OCI-LY3 (cell line): ENCODE data around the gene CIITA.
"Not testable (repeated sequence)": the region's sequence is repeated elsewhere in the genome, so short reads cannot be mapped to it uniquely, and the experiment has no call there.

Experiments used
- H2AFZ ChIP-seq: fragments of 200-600, 300-600 bp; shearing (Covaris generic); 2 replicates; pipeline ENCODE4 v1.6.0; 2014; ENCODE audit warnings: antibody characterized with exemption, low read depth, low read length
- H3K27ac ChIP-seq: fragments of 200-600, 300-600 bp; sonication (generic); 2 replicates; pipeline ENCODE4 v1.5.1; 2014; ENCODE audit warnings: mild to moderate bottlenecking, low read length, moderate library complexity, mixed read lengths
- H3K27me3 ChIP-seq: fragments of 200-600, 300-600 bp; sonication (generic); 2 replicates; pipeline ENCODE4 v1.6.1; 2014; ENCODE audit warnings: low read depth, low read length, mixed read lengths
- H3K36me3 ChIP-seq: fragments of 200-600, 300-600 bp; sonication (generic); replicated peaks from 2 replicates; pipeline ENCODE3; 2014; ENCODE audit warnings: low read depth, low read length, mixed read lengths
- H3K4me1 ChIP-seq: fragments of 300-600, 200-600 bp; sonication (generic); 2 replicates; pipeline ENCODE4 v1.6.1; 2014; ENCODE audit warnings: low read length, mixed read lengths
- H3K4me2 ChIP-seq: fragments of 200-600, 300-600 bp; sonication (generic); 2 replicates; pipeline ENCODE4 v1.6.1; 2014; ENCODE audit warnings: low read length, mixed read lengths
- H3K4me3 ChIP-seq: fragments of 300-600, 200-600 bp; sonication (generic); 2 replicates; pipeline ENCODE4 v1.5.1; 2014; ENCODE audit warnings: antibody characterized with exemption, mild to moderate bottlenecking, low read length, moderate library complexity
- H3K79me2 ChIP-seq: fragments of 300-600, 200-600 bp; shearing (Covaris generic); 2 replicates; pipeline ENCODE4 v1.6.1; 2014; ENCODE audit warnings: mild to moderate bottlenecking, low read length, mixed read lengths
- H3K9ac ChIP-seq: fragments of 300-600, 200-600 bp; shearing (Covaris generic); 2 replicates; pipeline ENCODE4 v1.6.0; 2014; ENCODE audit warnings: mild to moderate bottlenecking, low read length, moderate library complexity
- H3K9me3 ChIP-seq: fragments of 200-600, 300-600 bp; shearing (Covaris generic); 2 replicates; pipeline ENCODE4 v1.6.1; 2014; ENCODE audit warnings: low read length, mixed read lengths; ENCODE audit not compliant: insufficient read depth
- H4K20me1 ChIP-seq: fragments of 200-600, 300-600 bp; sonication (generic); 2 replicates; pipeline ENCODE4 v1.6.1; 2016; ENCODE audit warnings: low read length, mixed read lengths; ENCODE audit not compliant: insufficient read depth
- CTCF ChIP-seq: fragments of 200-600, 300-600 bp; sonication (generic); IDR thresholded peaks from 2 replicates; pipeline ENCODE4 v1.5.1; 2014; ENCODE audit warnings: antibody characterized with exemption, low read length, low read depth
- EZH2phosphoT487 ChIP-seq: fragments of 200-600 bp; shearing (Covaris generic); IDR thresholded peaks from 2 replicates; pipeline ENCODE4 v1.6.1; 2018; ENCODE audit warnings: antibody characterized with exemption, mixed run types, low read depth

CIITA gene

GRCh38 chr16:10964891-10965326, 87.9 kb downstream of the CIITA start:
- Histone ChIP-seq H3K9me3 (peaks cover 3% of the 10 kb centered on the region; the same call in 1 of the 2 replicates), H3K79me2 (no peaks in the 10 kb centered on the region), H3K27me3 (no peaks in the 10 kb centered on the region), H2AFZ (no peak overlapping the region), H3K4me1 (peaks cover 36% of the 10 kb centered on the region), H3K36me3 (peaks cover 12% of the 10 kb centered on the region), H4K20me1 (no peaks in the 10 kb centered on the region), H3K27ac (peak overlapping the region; percentile 78), H3K4me3 (peak overlapping the region; percentile 58), H3K4me2 (peak overlapping the region; percentile 82), H3K9ac (peak overlapping the region; percentile 22)
- TF ChIP-seq EZH2phosphoT487 (no peak), CTCF (no peak)

- Histone ChIP-seq H3K9ac (peak overlapping the region; percentile 28), H3K36me3 (peaks cover 12% of the 10 kb centered on the region), H2AFZ (no peak overlapping the region), H3K79me2 (no peaks in the 10 kb centered on the region), H3K27me3 (no peaks in the 10 kb centered on the region), H3K4me2 (peak overlapping the region; percentile 82), H3K4me3 (peak overlapping the region; percentile 58), H3K4me1 (peaks cover 36% of the 10 kb centered on the region), H3K27ac (peak overlapping the region; percentile 78), H3K9me3 (peaks cover 3% of the 10 kb centered on the region; the same call in 1 of the 2 replicates), H4K20me1 (no peaks in the 10 kb centered on the region)
- no peak for TF ChIP-seq EZH2phosphoT487
- no peak for TF ChIP-seq CTCF
Observed at GRCh38 chr16:10965440-10966061, 88.5 kb downstream of the CIITA start.

- Histone ChIP-seq H3K27ac (peak overlapping the region; percentile 78; the same call in 1 of the 2 replicates), H3K9me3 (peaks cover 3% of the 10 kb centered on the region; the same call in 1 of the 2 replicates), H3K27me3 (no peaks in the 10 kb centered on the region), H3K4me1 (peaks cover 36% of the 10 kb centered on the region), H3K36me3 (peaks cover 16% of the 10 kb centered on the region), H2AFZ (no peak overlapping the region), H3K79me2 (no peaks in the 10 kb centered on the region), H3K9ac (peak overlapping the region; percentile 28), H4K20me1 (no peaks in the 10 kb centered on the region), H3K4me3 (peak overlapping the region; percentile 58; the same call in 1 of the 2 replicates), H3K4me2 (peak overlapping the region; percentile 82)
- TF ChIP-seq EZH2phosphoT487 = no peak
- no peak for TF ChIP-seq CTCF
Observed at GRCh38 chr16:10966129-10966528, 89.1 kb downstream of the CIITA start.

DNA sequence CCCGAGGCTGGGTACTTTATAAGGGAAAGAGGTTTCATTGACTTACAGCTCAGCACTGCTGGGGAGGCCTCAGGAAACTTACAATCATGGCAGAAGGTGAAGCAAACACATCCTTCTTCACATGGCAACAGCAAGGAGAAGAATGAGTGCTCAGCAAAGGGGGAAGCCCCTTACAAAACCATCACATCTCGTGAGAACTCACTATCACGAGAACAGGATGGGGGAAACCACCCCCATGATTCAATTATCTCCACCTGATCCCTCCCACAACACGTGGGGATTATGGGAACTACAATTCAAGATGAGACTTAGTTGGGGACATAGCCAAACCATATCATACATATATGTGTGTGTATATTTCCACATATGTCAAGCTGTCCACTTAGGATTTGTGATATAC, 89.6 kb downstream of the CIITA start:
- not testable (repeated sequence) for H3K27ac ChIP-seq, H3K27me3 ChIP-seq, H3K9me3 ChIP-seq, H3K79me2 ChIP-seq, H2AFZ ChIP-seq, H3K9ac ChIP-seq, H3K4me3 ChIP-seq, H4K20me1 ChIP-seq
- peaks cover 36% of the 10 kb centered on the region for H3K4me1 ChIP-seq
- peak overlapping the region; percentile 82 for H3K4me2 ChIP-seq
- peaks cover 18% of the 10 kb centered on the region for H3K36me3 ChIP-seq
